Kidney glomerular epithelial cell (primary cell): ENCODE results near the gene IL25.
"Not testable (repeated sequence)": the region's sequence is repeated elsewhere in the genome, so short reads cannot be mapped to it uniquely, and the experiment has no call there.

ENCODE experiments used
- DNase-seq: peaks from one replicate; lab custom pipeline; 2025; lab: John Stamatoyannopoulos, UW

The IL25 gene

DNA sequence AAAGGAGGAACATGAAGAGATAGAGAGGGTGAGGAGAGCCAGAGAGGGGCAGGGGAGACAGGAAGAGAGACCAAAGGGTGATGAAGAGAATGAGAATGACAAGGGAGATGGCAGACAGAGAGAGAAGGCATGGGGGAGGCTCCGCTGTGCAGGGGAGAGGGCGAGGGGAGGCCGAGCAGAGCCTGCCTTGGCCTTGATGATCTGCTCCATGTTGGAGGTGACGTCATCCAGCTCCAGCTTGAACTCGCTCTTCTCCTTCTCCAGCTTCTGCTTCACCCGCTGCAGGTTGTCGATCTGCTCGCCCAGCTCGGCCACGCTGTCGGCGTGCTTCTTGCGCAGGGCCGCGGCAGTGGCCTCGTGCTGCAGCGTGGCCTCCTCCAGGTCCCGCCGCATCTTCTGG lies 17.3 kb downstream of the IL25 start:
- not testable (repeated sequence) for DNase-seq

DNA sequence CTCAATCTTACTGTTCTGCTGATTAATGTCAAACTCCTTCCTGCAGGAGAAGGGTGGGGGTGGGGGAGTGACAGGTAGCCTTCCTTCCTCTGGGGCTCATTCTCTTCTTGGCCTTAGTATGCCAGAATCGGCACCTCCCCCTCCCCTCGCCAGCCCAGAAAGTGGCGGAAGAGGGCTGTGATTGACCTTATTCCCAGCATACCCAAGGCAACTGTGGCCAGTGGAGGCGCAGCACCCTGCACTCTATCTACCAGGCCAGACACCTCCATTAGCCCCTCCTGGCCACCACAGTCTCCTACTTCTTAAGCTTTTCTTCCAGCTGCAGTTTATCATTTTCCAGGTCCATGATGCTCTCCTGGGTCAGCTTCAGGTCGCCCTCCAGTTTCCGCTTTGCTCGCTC lies 20.0 kb downstream of the IL25 start:
- DNase-seq = no peak

DNA sequence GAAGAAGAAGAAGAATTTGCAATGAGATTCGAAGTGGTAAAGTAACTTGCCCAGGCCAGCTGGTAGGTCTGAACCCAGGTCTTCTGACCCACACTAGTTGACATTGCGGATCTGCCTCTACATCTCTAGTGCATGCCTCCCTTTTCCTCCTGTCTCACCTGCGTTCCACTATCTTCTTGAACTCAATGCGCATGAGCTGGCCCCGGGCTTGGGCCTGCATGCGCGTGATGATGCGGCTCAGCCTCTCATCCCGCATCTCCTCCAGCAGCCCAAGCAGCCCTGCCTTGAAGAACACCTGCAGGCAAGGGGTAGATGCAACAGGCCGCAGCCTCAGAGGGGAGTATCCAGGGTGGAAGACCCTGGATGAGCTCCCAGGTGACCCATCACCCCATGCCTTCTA lies 23.5 kb downstream of the IL25 start:
- no peak for DNase-seq

DNA sequence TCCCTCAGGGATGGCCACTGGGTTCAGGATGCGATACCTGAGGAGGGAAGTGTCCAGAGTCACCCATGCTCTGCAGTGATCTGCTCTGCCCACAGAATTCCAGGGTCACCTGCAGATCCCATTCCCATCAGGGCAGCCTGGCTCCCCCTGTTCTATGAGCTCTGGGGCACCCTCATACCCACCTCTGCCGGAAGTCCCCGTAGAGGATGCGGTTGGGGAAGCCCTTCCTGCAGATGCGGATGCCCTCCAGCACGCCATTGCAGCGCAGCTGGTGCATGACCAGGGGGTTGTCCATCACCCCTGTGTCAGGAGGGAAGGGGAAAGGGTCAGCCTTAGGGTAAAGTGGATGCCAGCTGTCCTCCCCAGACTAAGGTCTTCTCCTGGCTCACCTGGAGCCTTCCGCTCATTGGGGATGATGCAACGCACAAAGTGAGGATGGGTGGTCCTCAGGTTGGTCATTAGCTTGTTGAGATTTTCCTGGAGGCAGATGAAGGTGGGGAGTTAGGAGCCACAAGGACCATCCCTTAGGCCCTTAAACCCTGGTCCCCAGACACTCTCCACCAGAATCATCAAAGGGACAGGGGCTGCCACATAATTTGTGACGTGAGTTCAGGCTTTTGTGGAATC lies 24.3 kb downstream of the IL25 start:
- no peak for DNase-seq

DNA sequence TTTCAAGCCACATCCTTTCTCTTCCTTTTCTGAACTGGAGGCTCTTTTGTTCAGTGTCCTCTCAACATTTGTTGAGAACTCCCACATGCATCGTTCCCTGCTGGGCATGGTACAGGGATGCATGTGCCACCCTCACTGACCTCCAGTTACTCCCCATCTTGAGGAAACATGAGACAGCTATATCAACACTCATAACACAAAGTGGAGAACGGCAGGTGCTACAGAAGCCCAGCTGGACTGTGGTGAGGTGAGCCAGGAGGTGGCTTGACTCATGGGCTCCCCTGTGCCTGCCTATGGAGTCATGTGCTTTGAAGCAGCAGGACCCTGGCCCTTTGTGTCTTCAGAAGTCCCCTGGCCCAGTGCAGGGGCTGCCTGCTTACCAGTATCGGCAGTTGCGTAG lies 25.7 kb downstream of the IL25 start:
- DNase-seq = no peak

DNA sequence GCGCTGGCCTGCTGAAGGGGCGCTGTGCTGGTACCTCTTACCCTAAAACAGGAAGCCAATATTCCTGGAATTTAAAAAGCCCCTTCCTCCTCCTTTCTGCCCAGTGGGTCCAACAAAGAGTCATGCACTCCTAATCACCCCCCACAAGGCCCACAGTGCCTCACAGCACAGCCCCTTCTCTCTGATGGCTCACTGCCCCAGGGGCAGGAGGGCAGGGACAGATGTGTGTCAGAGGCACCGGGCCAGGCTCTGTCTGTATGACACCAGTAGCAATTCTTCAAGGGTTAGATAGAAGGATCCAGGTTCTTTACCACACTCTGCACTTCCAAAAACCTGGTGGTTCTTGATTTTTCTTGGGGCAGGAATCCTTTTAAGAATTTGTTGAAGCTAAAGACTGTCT lies 26.5 kb downstream of the IL25 start:
- no peak for DNase-seq

DNA sequence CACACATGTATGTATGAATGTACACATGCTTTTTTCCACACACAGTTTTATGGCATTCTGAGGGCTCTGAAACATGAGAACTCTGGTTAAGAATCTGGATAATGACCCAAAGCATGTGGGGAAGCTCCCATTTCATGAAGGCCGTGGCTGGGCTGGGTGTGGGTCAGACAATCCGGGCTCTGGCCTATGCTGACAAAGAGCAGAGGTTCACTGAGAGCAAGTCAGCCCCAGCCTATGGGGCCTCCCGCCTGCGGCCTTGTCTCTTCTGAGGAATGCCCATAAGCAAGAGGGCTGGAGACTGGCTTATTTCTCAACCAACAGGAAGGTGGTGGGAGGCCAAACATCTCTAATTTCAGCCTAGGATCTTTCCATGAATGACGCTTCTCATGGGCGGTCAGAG lies 27.0 kb downstream of the IL25 start:
- DNase-seq = no peak

DNA sequence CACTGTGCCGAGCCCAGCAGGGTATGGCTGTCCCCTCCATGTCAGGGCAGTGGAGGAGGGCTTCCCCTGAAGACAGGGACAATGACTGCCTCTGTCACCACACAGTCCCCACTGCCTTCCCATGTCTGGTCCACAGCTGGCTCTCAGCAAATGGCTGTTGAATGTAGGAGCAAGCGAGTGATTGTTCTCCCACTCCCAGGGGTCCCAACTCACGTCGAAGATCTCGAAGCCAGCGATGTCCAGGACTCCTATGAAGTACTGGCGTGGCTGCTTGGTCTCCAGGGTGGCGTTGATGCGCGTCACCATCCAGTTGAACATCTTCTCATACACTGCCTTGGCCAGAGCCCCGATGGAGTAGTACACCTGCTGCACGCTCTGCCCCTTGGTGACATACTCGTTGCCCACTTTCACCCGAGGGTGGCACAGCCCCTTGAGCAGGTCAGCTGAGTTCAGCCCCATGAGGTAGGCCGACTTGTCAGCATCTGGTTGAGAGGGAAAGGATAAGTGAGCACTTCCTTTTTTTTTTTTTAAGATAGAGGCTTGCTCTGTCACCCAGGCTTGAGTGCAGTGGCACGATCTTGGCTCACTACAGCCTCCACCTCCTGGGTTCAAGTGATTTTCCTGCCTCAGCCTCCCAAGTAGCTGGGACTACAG lies 28.0 kb downstream of the IL25 start:
- DNase-seq = not testable (repeated sequence)

DNA sequence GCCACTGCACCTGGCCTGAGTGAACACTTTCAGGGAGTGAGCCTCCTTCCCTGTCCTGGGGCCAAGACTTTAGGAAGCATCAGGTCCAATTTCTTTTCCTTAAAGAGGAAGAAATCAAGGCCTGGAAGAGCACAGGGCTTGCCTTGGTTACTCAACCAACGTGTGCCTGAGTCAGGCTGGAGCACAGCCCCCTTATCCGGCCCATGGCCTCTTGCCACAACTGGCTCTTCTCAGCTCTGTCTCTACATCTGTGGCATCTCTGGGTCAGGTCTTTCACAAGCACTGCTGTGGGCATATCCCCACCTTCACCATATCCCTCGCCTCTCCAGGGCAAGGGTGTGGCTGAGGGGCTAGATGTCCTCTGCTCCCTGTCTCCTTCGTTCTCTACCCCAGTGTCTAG lies 28.7 kb downstream of the IL25 start:
- no peak for DNase-seq

GRCh38 chr14:23402296-23403138 lies 29.9 kb downstream of the IL25 start:
- DNase-seq = no peak

DNA sequence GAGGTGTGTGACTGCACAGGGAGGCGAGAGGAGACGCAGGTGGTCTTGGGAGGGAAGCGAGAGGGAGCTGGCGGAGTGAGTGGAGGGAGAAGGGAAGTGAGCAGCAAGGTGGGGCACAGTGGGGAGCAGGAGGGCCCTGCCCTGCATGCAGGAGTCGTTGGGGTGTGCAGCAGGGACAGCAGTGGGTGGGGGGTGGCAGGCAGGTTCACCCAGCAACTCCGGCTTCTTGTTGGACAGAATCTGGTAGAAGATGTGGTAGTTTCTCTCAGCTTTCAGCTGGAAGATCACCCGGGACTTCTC lies 30.5 kb downstream of the IL25 start:
- DNase-seq = no peak

DNA sequence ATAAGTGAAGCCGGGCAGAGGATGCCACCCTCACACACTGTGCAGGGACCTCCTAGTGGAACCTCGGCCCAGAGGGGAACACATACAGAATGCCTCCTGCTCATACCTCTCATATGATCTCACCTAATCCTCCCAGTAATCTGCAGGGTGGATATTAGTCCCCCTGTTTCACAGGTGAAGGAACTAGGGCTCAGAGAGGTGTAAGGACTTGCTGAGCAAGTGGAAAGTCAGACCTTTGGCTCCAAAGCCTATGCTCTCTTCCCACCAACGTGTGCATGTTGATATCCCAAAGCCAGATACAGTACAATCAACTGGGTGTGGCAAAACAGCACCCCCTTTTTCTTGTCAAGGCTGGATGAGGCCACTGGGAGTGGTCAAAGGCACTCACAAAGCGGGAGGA lies 31.3 kb downstream of the IL25 start:
- DNase-seq = no peak

- DNase-seq = no peak
Measured at GRCh38 chr14:23404331-23404900, 31.8 kb downstream of the IL25 start.

DNA sequence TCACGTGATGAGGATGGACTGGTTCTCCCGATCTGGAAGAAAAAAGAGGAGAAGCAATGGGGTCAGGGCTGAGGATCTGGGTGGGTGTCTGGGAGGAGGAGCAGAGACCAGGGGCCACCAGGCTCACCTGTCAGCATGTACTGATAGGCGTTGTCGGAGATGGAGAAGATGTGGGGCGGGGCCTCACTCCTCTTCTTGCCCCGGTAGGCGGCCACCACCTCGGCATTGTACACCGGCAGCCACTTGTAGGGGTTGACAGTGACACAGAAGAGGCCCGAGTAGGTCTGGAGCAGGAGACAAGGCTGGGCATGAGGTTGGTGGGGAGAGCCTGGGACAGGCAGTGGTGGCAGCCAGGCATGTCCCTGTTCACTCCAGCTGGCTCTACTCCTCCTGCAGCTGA lies 32.5 kb downstream of the IL25 start:
- DNase-seq = no peak

GRCh38 chr14:23405516-23406025 lies 33.0 kb downstream of the IL25 start:
- no peak for DNase-seq

DNA sequence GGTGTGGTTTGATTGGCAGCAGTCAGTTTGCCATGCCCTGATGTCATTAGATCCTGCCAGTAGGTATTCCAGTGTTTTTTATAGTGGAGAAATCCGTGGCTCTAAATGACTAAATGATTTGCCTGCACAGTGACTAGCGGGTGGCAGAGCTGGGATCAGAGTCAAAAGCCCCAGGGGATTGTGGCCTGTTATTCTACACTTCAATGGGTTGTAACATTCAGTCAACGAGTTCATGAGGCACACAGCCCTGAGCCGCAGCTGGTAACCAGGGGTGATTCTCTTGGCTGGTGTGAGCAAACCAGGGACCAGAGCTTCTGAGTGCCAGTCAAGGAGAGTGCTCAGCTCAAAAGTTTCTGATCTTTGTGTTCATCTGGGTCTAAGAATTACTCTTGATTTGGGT lies 33.6 kb downstream of the IL25 start:
- DNase-seq = no peak

GRCh38 chr14:23406725-23407355 lies 34.2 kb downstream of the IL25 start:
- DNase-seq = no peak

DNA sequence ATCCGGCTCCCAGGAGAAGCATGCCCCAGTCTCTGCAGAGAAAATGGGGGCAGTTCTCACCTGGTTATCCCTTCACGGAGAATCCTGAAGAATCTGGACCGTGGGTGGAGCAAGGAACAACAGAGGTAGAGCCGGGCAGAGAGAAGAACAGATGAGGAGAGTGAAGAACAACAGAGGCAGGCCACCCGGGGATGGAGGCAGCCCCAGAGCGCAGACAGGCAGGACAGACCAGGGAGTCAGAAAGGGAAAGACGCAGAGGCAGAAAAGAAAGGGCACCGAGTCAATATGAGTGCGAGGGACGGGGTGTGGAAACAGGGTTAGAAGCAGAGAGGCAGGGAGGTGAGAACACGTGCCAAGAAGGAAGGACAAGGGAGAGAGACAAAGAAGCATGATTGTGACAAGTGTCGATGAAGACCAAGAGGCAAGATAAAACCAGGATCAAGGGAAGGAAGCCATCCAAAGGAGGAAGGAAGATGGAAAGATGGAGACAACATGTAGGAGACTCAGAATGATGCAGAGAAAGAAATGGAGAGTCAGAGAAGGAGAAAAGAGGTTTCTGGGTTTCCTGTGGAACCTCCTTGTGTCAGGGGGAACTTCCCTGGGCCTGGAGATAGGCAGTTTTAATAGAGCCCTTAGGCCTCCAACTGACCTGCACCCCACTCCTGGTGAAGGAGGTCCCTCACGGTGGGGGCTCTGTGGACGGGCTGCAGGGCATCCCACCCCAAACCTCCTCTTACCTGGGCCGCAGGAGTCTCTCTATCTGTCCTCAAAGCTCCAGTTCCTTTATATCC lies 35.1 kb downstream of the IL25 start, which contains the start of gene MYH6:
Gene MYH6 (minus strand): TSS at position 758 of the 791 bp plus-strand sequence. CDS start 1,050 bp downstream, outside the sequence.
- DNase-seq = no peak

DNA sequence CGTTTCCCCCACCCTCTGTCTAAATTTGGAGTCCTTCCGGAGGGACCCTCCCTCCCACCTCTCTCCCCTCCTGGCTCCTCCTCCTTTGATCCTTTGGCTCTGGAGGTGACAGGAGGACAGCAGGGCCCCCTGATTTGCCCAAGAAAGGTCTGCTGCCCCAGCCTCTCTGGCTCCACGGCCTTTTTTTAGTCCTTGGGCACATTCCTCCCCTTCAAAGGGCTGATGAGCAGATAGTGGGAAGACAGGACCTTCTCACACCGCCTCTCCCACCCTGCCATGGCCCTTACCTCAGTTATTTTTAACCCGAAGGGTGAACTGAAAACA lies 35.7 kb downstream of the IL25 start:
- DNase-seq = no peak

DNA sequence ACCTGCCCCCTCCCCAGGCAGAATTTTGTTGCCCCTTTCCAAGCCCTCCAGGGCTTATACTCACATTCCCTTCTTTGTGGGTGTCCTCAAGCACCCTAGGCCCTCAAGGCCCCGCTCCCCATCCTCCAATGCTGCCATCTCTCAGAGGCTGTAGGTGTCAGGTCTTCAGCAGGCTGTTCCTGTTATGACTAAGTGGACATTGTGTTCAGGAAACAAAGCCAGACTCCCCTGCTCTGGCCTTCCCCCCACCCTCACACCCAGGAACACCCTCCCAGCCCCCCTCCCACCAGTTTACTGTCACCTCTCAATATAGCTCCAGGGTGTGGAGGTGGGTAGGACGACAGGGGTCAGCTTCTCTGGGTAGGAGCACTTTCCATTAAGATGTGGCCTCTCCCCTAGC lies 36.9 kb downstream of the IL25 start:
- DNase-seq = no peak

GRCh38 chr14:23409966-23410635 lies 37.5 kb downstream of the IL25 start:
- DNase-seq = no peak
